ENCODE measurements around the gene ZNF536.
A peak's percentile ranks its signal among the peaks of the same experiment; 100 is the strongest.

Gene ZNF536

DNA sequence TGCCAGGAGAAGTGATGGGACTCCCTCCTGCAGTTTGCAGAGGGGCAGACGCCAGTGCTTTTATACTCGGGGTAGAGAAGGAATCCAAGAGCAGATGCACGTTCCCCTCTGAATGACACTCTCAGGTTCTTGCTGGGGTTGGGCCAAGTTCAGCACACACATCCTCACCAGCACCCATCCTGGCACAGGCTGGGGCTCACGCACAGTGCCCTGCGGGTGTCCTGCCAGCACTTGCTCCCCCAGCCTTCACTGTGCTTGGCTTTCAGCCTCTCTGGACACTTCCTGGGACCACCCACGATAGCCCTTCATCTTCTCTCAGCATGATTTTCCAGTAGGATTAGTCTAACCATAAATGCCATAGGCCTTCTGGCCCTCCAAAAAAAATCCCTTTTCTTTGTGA, 158.6 kb downstream of the ZNF536 start:
- no peak for DNase-seq (ENCODE audit: low spot score)

DNA sequence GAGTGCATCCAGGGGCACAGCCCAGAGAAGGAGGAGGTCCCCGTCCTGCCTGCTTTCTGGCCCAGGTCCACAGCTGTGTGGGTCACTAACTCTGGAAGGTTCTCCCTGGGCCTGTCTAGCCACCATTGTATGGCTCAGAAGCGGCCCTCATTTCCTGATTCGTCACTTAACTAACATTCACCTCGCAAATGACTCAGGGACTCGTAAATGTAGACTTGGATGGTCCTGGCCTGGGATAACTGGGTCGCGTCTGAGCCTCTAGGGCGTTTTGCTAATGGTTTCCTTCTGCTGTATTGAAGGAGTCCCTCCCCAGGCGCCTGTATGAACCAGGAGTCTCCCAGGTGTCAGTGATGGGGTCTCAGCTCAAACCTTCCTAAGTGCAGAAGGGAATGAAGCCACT, 162.8 kb downstream of the ZNF536 start:
- DNase-seq (ENCODE audit: low spot score): no peak

DNA sequence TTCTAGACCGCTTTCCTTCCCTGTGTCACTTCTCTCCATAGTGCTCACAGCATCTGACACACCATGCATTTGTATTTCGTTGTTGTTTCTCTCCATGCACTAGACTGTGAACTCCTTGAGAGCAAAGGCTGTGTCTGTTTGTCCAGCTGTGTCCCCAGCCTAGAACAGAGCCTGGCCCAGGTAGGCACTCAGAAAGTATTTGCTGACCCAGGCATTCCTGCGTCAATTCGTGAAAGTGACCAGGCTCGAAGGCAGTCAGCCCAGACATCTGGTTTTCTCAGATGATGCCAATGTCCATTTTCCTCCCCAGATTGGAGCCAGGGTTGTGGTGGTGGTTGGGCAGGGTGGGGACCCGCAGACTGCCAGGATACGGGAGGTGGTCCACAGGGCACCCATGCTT, 164.8 kb downstream of the ZNF536 start:
- DNase-seq (ENCODE audit: low spot score): no peak

DNA sequence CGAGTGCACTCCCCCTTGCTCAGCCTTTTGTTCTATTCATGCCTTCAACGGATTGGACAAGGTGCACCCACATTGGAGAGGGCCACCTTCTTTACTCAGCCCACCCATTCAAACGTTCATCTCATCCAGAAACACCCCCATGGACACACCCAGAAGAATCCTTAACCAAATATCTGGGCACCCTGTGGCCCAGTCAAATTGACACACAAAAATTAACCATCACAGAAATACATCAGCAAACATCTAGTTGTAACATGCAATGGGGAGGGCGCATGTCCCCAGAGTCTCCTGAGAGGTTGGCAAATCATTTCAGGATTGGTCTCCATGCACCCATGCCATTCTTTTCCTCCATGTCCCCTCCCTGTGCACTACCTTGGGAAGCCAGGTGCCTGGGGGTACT, 167.1 kb downstream of the ZNF536 start:
- no peak for DNase-seq (ENCODE audit: low spot score)

DNA sequence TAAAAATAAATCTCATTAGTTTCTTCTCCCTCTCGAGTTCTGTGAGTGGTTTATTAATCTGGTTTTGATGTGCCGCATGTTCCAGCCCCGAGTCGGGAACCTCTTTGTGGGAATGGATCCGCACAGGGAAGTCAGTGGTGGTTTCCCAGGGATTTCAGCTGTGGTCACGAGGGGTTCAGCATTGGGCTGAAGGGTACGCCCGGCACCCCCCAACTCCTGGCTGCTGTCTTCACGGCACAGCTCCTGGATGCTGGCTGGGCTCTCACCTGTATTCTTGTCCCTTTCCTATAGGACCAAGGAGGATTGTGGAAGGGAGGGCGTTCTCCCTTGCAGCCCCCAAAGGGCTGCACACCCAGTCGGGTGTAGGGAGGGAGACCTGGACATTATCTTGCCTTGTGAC, 167.8 kb downstream of the ZNF536 start:
- DNase-seq (ENCODE audit: low spot score): no peak

DNA sequence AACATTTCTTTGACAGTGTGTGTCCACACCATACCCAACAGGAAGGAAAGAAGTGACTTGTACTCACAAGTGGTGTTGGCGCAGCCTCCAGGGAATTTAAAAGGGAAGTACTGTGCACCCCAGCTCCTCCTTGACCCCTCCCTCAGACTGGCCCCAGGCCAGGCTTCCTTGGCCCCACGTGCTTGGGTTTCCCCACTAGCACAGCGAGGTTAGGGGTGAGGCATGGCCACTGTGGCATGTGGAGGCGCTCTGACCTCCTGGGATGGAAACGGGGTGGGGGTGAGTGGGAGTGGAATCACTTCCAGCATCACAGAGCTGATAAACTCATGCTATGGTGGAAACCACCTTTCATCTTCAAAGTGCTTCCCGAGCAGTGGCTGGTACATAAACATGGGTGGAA, 168.6 kb downstream of the ZNF536 start:
- DNase-seq (ENCODE audit: low spot score): no peak

DNA sequence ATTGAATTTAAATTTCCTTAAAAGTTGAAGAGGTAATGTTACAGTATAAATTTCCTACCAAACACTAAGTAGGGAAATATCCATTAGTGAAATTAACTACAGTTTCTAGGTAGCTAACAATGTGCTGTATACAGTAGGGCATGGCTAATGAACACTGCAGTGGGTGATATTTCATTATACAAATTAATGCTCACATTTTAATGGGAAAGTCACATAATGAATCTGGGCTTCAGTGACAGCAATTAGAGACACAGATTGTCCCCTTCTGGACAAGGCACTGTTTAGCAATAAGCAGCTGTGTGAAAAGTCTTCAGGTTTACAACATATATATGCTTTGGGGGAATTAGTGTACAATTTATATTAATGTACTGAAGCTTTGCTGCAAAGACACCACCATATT, 169.4 kb downstream of the ZNF536 start:
- no peak for DNase-seq (ENCODE audit: low spot score)

DNA sequence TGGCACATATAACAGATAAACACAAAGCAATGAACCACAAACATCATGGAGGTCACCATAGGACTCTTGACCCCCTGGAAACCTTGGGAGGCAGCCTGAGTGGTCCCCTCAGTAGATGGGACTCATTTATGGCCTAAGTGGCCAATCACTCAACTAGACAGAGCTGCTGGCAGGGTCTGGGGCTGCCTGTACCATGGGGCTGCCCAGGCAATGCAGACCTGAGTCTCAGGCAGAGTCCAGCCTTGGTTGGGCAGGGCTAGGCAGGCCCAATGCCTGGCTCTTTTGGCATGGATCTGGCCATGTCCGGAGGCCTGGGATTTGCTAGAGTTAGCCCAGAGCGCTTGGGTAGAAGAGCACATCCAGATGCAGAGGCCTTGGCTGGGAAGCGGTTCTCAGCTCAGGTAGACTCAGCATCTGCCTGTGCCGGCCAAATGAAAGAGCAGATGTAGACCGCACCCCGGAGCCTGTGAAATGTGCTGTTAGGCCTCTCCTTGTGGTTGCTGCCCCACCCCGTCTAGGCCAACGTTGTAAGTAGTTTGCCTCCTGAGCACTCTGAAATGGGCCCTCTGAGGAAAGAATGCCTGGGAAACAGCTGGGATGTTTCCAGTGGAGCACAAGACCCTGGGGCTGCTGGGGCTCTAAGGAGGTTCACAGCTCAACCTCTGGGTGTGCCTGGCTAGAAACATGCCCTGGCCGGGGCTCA, 171.2 kb downstream of the ZNF536 start:
- no peak for DNase-seq (ENCODE audit: low spot score)

DNA sequence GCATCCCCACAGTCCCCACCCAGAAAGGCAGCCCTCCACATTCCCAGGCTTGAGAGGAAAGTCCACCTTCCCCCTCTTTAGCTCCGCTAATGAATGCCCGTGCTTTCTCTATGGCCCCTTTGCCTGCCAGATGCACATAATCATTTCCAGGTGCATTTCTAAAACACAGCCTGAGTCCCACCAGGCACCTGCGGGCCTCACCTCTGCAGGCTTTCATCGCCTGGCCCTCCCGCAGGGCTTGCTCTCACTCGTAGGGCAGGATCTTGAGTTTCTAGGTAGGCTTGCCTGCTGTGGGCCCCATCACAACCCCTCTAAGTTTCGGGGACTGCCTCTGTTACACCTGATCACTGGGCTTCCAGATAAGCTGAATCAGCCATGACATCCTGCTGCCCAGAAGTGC, 173.6 kb downstream of the ZNF536 start:
- no peak for DNase-seq (ENCODE audit: low spot score)

DNA sequence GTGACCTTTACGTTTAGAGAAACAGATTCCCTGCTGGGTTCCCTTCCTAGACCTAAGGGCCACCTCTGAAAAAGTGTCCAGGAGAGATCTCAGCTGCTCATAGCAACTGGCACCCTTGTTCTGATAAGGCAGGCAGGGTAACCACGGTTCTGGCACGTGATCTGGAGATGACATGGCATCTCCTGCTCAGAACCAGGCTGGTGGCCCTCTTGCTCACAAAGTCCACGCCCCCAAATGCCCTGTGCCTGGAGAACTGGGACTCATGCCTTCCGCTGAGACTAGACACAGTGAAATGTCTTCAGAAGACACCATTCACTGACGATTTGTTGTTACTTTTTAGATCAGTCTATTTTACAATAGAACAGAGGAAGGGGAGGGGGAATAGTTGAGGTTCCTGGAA, 174.1 kb downstream of the ZNF536 start:
- DNase-seq (ENCODE audit: low spot score): no peak

DNA sequence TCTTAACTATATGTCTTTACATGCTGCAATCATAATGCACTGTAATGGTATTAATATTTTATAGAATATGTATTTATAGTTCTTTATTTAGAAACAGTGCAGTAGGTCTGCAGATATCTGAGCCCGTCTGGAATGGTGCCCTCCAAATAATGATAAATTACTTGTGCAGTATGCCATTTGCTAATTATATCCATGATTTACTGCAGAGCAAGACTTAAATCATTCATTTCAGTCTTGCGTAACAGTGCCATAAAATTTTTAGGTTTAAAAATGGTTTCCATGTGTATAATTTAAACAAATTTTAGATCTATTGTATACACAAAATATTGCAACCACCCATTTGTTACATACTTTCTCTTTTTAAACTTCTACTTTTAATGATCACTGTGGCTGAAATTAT, 175.1 kb downstream of the ZNF536 start:
- no peak for DNase-seq (ENCODE audit: low spot score)

DNA sequence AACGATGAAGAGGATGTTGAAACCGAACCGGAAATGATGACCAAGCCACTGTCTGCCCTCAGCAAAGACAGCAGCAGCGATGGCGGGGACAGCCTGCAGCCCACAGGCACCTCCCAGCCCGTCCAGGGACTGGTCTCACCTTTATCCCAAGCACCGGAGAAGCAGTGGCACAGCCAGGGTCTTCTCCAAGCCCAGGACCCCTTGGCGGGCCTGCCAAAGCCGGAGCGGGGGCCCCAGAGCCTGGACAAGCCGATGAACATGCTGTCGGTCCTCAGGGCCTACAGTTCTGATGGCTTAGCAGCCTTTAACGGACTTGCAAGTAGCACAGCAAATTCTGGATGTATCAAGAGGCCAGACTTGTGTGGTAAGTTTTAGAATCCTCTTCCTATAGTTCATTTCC, 177.0 kb downstream of the ZNF536 start:
- DNase-seq (ENCODE audit: low spot score): no peak

DNA sequence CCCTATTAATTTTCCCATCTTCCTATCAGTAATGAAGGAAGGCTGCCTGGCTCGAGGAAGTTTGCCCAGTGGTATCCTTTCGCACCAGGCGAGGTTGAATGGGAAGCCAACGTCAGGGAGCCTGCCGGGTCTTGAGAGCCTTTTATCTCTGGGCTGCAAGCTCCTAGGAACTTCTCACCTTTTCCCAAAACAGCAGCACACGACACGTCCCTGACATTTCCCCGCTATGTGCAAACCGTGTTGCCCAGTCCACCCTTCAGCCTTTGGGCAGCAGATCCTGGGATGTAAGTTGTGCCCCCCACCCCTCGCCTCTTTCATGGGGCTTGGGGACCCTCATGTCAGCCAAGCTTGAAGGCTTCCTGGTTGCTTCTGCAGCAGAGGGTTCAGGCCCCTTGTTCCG, 179.1 kb downstream of the ZNF536 start:
- no peak for DNase-seq (ENCODE audit: low spot score)

DNA sequence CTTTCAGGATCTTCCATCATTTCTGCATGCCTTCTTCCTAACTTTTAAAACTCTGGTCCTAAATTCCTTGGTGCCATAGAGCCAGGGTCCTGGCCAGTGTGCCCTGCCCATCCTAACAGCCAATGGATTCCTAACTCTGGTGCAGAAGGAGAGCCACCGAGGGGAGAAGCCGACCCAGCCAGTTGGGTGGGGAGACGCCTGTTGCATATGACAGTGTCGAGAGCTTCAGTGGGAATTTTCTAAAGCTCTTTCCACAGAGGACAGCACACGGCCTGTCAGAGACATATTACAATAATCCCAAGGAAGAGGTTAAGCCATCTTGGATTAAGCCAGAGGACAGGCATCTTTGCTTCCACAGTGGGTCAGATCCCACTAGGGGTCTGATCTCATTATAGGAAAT, 180.4 kb downstream of the ZNF536 start:
- no peak for DNase-seq (ENCODE audit: low spot score)

DNA sequence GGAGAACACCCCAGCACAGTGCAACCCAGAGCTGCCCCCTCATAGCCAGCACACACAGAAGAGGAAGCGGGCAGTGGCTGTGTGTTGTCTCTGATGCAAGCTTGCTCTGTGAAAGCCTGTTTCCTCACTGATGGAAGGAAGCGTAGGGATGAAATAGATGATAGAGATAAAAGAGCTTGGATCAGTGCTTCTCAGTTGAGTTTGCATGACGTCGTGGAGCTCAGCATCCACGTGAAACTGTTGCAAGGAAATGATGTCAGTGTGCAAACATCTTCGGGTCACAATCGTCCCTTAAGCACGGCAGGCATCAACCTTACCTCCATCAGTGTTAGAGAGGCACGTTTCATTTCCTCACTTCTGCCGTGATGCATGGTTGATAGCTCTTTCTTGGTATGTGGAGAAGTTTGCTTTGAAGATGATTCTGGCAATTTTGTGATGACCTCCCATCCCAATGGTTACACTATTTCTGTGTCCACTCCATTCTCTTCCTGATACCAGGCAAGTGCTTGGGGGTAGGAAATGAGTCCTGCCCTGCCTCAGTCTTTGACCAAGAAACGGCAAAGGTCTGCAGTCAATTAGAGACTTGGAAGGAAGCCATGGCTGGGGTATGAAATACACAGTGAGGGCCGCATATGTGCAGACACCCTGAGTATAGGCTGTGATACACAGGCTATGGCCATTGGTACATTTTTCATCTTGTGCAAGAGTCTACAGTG, 183.0 kb downstream of the ZNF536 start:
- peak; percentile 28 for DNase-seq (ENCODE audit: low spot score)

DNA sequence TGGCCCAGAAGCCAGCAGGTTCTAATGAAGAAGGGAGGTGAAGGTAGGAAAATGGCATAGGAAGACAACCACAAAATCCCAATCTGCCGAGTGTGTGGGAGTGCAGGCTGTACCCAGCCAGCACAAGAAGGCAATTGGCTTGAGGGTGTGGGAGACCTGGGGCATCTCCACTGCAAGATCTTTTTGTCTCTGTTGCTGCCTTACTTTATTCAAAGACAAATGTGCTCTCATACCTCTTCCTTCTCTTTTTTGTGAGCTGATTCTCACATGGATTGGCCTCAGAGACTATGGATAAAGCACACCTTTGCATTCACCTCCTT, 183.6 kb downstream of the ZNF536 start:
- DNase-seq (ENCODE audit: low spot score): no peak

DNA sequence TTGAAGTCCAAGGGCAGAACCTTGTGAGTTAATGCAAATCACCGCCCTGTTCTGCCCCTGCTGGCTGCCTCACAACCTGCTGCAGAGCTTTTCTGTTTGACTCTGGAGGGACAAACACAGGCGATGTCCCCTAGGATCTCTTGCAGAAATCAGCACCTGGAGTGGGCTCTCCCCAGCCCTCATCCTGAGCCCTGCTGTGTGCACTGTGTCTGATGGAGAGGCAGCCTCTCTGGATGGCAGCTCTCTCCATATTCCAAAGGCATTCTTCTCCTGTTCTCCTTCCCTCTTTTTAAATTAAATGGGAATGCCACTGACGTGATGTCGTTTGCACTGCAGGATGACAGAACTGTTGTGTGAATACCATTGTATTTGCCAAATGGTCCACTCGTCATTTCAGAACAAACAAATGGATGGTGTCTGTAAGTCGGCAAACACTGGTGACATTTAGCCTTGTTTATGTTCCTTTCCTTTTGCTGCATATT, 184.1 kb downstream of the ZNF536 start:
- DNase-seq (ENCODE audit: low spot score): peak; percentile 58

DNA sequence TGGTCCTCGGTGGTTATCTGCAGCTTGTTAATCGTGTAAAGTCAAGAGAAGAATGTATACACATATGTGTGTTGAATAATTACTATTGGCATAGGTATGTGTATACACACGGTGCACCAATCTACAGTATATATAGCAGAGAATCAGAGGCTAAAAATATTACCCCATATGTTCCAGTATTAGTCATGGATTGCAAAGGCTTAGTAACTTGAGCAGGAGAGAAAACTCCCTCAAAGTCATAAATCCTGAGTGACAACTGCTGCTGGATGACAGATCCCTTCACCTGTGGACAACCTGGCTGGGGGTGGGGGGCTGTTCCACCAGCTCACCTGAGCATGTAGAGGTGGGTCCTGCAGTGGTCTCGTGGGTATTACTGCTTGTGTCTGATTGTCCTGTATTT, 185.0 kb downstream of the ZNF536 start:
- DNase-seq (ENCODE audit: low spot score): no peak

DNA sequence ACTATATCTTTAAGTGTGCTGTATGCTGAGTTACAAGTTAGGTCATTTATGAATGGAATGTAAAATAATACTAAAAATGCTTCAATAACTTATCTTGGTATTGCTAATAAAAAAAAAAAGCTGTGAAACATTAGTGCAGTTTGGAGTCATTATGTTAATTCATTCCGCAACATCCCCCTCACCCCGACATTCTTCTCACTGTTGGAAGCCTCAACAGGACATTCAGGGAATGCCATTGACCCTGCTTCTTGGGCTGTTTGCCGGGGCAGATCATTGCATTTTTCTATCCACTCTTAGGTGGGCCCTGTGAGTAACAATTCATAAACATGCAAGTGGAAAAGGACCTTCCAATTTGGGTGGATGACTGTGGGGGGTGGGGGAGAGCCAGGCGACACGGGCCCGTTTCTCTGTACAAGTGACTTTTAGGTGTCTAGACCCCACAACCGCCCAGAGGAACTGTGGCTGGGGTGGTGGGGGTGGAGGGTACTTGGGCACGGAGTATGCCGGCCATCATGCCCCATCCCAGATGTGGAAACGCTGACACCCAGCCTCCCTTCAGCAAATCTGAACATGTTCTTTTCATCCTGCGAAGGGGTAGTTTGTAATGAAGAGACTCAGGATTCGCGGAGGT, 185.9 kb downstream of the ZNF536 start:
- peak; percentile 14 for DNase-seq (ENCODE audit: low spot score)

DNA sequence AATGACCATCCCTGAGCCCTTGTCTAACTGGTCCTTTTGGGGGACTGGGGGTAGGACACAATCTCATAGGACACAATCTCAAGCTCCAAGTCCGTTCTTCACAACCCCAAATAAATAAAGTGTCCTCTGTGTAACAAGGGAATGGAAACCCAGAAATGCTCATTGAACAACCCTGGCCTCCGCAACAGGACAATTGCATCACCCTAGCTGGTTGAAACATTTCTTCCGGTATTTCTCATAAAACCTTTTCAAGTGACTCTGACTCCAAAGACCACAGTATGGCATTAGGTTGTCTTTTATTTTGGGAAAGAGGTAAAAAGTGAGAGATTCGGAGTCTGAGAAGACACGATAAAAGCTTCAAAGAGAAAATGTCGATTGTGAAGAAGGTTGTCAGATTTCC, 186.6 kb downstream of the ZNF536 start:
- no peak for DNase-seq (ENCODE audit: low spot score)

DNA sequence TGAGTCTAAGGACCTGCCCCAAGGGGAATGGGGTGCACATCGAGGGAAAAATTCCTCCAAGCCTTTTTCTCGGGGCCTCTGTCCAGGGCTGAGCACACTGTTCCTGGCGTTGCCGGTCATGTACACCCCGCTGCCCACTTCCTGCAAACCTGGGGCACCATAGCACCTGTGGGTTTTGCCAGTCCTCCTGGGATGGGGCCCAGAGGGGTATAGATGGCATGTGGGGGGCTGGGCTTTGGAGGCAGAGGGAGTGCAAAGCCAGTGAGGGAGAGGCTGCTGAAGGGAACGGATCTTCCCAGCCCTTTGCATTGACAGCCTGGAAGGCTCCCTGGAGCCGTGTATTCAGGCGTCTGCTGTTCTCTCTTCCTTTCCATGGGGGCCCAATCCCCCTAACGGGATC, 187.3 kb downstream of the ZNF536 start:
- DNase-seq (ENCODE audit: low spot score): no peak

DNA sequence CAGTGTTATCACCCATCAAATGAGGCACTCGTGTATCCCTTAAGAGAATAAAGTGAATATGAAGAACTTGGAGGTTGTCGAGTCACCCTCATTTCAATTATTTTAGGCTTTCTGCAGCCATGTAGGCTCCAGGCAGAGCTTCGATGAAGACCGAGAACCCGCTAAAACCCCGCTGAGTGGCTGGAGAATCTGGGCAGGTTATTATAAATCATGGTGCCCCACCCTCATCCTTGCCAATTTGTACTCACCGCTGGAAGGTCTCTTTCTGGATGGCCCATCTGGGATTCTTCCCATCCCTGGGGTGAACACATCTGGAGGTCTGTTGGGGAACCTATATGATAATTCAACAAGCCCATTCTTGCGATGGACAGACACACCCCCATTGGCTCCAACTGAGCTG, 190.8 kb downstream of the ZNF536 start:
- no peak for DNase-seq (ENCODE audit: low spot score)

DNA sequence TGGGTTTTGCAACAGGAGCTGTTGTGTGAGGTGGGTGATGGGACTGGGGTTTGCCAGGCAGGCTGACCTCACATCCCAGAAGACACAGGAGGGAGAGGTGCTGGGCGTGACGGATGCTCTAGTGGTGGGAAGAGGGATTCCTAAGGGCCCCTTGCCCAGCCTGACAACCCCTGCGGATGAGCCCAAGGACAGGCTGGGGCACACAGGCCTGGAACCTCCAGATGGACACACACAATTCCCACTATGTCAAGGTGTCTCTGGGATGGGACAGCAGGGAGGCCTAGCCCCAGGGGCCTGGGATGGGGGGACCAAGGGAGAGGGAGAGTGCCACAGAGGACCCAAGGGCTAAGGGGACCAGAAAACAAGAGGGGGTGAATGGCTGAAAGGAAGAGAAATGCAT, 191.5 kb downstream of the ZNF536 start:
- peak; percentile 42 for DNase-seq (ENCODE audit: low spot score)
